ENCODE measurements around the gene SSR4.
A peak's percentile ranks its signal among the peaks of the same experiment; 100 is the strongest.

Gene SSR4

DNA sequence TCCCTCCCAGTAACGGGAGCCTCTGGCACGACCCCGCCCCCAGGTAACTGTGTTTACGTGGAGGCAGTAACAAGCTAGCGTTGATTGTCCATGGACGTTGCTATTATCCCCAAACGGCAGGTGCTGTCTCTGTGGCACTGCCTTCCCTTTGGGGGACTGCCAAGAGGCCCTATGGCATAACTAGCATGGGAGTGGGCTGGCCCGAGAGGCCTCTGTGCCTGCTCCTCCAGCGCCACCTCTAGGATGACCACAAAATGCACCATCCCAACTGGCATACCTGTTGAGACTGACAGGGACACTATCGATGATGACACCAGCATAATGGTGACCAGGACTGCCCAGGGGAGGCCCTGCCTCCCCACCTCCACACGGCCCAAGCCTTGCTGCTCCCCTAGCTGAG lies 12.2 kb upstream of the SSR4 start:
- DNase-seq, result peak; percentile 93

DNA sequence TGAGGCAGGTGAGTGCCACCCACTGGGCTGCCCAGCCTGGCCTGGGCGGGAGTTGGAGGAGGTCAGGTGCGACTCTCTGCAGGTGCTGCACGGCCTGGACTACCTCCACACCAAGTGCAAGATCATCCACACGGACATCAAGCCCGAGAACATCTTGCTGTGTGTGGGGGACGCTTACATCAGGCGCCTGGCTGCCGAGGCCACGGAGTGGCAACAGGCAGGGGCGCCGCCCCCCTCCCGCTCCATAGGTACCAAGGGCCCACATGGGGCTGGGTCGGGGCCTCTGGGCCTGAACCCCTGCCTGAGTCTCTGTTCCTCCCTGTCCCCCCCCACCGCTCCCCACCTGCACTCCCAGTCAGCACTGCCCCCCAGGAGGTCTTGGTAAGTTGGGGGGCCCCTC lies 11.6 kb upstream of the SSR4 start:
- no peak for DNase-seq

DNA sequence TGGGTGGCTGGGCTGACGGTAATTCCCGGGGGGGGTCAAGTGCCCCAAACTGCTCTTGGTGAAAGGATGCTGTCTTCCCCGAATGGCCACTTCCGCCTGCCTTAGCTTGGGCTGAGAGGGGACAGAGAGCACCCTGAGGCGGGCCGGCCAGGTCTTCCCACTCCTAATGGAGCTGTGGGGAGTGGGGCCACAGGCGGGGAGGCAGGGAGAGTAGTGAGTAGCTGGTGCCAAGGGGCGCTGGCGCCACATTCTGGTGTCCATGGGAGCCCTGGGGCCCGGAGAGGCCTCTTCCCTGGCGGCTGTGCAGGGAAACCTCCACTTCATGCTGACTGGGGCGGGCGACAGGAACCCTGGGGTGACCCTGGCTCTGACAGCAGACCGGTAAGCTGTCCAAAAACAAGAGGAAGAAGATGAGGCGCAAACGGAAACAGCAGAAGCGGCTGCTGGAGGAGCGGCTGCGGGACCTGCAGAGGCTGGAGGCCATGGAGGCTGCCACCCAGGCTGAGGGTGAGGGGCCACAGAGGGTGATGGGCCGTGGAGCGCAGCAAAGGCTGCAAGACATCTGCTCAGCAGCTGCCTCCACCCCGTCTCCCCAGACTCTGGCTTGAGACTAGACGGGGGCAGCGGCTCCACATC lies 11.0 kb upstream of the SSR4 start:
- DNase-seq, result no peak

DNA sequence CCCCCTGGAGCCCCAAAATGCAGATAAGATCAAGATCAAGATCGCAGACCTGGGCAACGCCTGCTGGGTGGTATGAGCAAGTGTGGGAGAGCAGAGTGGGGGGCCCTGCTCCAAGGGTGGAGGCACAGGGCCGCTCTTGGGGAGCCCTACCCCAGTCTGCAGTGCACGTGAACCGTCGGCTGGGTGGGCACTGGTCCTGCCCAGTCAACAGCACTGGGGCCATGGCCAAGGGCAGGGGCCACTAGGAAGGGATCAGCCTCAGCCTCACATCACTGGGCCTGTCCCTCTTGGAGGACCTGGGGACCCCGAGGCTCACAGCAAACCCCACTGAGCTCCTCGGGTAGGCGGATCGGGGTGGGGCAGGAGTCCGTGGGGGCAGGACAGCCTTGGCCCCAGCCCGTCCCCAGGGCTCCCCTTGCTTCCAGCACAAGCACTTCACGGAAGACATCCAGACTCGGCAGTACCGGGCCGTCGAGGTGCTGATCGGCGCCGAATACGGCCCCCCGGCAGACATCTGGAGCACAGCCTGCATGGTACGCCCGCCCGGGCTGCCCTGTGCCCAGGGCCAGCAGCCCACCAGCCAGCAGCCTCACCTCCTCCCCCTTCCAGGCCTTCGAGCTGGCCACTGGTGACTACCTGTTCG lies 10.0 kb upstream of the SSR4 start:
- DNase-seq, result no peak

DNA sequence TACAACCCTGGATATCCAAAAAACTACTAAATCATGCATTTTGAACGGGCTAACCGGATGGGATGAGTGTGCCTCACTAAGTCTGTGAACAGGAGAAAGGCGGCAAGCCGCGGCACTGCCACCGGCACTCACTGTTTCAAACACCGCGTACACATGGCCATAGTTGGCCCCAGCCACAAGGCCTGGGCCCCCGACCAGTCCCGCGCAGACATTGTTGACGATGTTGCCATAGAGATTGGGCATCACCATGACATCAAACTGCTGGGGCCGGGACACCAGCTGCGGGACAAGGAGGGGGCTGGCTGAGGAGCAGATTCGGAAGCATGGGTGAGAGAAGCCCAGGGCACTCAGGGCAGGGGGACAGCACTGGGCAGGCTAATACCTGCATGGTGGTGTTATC lies 7.8 kb upstream of the SSR4 start:
- DNase-seq, result no peak

DNA sequence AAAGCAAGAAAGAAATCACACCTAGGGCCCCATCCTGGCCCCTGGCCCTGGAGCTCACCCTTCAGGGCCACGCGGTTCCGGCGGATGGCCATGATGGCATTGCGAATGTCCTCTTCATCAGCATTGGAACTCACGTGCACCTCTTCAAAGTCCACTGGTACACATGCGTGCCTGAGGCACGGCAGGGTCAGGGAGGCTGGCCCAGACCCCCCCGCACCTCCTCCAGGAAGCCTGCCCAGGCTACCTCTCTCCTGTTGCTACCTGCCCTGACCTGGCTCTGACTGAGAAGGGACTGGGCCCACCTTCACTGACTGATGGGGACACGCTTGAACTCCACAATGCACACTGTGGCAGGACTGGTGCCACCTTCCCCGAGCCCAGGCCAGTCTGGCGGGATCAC lies 4.8 kb upstream of the SSR4 start:
- DNase-seq, result no peak

DNA sequence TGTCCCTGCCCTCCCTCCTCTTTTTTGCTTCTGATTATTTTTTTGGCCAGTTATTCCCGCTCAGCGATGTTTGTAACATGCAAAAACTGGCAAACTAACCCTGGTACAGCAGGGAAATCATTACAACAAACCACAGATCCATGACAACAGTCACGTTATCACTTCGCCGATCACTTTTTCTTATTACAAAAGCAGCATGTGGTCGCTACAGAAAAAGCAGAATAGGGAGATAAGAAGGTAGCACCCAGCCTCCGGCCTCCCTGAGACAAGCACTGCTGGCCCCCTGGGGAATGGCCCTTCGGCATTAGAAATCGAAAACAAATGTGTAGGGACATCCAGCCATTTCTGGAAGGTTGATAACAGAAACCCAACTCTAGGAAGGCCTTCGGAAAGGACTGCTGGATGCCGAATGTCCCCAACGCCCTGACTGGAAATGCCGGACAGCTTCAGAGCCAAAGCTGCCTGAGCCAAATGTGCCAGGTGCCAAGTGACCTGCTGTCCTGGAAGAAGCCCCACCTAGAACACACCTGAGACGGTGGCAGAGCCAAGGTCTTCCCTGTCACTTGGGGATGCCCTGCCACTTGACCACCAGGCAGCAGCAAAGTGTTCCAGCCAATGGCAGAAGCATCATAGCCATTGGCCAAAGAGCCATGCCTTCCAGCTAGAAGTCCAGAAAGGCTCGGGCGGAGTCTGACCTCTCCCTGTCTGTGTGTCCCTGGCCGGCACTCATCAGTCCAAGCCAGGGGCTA lies 3.2 kb upstream of the SSR4 start:
- DNase-seq, result no peak

DNA sequence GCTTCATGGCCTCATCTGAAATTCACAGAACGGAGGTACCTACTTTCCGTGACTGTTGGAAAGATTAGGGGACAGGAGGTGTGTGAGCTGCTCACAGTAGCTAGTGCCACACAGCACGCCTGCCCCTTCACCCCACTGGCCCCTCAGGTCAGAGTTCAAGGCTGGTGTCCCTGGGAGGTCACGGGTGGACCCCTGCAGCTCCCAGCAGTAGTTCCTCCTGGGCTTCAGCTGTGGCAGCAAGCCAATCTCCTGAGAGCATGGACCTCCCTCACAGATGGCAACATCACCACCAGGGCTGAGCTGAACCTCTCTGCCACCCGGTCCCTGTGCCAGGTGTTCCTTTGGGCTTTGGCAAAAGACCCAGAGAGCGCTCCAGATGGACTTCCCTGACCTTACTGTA lies 2.1 kb upstream of the SSR4 start:
- DNase-seq, result peak; percentile 47

DNA sequence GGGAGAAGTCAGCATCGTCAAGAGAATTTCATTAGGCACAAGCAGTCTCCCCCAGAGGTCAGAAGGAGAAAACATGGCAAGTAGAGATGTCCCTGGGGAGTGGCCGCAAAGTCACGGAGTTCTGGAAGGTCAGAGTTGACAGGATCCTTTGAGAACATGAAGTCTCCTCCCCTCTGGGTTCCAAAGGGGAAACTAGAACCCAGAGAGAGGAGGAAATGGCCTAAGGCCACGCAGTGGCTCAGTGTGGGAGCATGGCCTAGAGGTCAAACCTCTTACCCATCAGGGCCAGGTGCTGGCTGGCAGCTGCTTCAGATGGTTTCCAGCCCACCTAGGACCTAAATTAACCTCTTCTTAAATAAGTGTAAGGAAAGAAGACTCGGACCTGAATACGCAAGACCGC lies 1.2 kb upstream of the SSR4 start:
- DNase-seq, result no peak

DNA sequence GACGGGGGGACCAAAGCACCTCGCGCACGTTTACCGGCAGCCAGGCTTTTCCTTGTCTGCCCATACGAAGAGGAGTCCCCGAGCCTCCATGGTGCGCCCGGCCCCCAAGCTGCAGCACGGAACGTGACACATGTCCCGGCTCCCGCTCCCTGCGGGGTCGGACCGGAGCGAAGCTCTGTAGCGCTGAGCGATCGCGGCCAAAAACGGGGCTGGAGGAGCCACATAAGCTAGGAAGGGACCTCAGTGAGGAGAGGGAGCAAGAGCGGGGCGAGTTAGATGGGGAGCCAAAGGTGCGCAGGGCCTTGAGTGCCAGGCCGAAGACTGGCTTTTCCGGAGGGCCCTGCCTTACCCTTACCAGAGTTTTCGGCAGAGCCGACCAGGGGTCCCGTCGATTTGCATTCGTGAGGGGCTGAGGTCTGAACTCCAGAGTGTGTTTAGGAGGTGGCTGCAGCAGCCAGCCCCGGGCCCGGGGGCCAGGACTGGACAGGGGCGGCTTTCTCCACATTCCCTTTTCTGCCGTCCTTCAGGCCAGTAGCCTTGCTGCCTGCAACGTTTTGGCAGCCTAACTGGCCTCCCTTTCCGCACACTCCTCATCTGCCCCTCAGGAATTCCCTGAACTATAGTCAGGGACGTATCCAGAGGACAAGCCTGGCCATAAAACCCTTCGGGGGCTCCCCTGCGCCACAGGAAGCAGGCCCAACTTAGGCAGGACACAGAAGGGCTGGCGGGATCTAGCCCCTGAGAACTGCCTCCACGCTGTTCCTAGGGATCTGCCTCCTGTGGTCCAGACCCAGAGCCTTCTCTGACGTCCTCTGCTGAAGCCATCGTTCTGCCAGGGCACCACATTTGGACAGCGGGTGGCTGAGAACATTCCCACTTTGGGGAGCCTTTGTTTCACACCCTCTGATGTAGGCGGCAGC lies 689 bp downstream of the SSR4 start:
- no peak for DNase-seq

DNA sequence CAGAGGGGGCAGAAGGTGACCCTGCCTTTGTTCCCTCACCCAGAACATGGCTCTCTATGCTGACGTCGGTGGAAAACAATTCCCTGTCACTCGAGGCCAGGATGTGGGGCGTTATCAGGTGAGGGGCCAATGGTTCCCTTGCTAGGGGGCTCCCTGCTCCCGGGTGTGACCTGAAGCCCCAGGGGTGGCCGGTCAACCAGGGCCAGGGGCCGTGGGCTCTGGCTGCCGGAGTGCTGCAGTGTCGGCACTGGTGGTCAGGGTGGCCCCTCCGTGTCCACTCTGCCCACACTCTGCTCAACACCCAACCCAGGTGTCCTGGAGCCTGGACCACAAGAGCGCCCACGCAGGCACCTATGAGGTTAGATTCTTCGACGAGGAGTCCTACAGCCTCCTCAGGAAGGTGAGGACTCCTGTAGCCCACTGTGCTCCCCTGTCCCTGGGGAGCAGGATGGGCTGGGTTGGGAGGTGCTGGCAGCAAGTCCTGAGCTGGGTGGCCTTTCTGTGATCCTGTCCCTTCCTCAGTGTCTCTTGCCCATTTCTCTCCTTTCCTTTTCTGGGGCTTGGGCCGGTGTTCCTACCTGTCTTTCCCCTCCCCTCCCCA lies 3.0 kb downstream of the SSR4 start:
- no peak for DNase-seq

DNA sequence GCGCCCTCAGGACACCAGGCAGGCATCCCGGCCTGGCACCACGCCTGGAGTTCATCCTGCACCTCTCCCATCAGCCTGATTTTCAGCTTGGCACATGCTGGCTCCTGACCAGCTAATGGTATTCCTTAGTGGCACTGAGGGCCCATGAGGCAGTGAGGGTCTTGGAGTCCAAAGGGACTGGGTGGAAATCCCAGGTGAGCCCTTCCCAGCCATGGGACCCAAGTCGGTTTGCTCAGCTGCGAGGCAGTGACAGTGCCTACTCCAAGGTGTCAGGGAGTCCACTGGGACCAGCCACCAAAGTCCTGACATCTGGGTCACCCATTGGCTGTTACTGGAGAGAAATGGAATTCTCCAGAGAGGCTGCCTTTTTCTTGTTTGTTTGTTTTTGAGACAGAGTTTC lies 4.9 kb downstream of the SSR4 start:
- no peak for DNase-seq

DNA sequence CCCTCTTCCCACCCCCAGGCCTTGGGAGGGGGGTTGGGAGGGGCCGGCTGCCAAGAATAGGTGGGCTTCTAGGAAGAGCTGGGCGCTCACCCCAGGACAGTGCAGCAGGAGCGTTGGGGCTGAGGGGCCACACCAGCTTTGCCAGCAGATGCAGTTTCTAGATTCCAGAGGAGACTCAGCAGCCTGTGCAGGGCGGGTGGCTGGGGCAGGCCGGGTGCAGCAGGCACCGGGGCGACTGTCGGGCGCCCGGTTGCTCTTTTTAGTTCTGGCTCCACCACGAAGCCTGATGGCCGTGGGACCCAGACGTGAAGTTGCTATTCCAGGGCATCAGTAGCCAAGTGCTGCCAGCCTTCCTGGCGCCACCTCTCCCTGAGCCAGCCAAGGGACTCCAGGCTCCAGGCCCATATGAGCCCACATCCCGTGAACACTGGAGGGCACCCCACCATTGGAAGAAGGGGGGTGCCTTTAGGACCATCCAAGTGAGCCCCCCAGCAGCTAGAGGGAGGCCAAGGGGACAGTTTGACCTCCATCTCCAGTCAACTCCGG lies 5.8 kb downstream of the SSR4 start:
- no peak for DNase-seq

DNA sequence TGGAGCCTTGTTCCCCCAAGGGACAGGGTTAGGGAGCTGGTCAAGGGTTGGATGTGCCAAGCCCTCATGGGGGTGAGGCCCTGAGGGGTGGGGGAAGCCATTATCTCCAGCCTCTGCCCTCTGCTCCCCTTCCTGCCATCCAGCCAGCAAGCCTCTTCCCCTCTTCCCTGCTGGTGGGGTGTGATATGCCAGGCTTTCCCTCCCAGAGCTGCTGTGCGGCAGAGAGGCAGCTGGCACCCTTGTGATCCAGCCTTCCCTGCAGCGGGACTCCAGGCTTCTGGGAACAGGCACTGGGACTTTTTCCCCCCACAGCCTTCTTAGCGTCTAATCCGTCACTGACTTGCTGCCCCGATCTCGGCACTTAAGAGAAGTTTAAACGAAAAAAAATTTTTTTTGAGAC lies 6.3 kb downstream of the SSR4 start:
- DNase-seq, result peak; percentile 16

DNA sequence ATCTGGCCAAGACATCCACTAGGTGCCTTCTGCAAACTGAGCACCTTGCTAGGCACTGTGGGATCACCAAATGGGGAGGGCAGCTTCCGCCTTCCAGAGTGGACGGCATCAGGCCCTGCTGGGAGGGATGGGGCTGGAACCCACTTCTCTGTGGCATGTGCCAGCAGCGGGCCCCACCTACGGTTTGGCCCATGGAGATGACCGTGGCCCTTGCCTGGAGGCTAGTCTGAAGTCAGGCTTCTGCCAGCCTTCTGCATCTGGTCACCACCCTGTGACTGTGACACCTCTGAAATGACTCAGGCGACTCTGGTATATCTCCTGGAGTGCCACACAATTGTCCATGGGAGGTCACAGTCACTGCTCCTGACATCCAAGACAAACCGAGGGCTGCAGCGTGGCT lies 7.2 kb downstream of the SSR4 start:
- no peak for DNase-seq

DNA sequence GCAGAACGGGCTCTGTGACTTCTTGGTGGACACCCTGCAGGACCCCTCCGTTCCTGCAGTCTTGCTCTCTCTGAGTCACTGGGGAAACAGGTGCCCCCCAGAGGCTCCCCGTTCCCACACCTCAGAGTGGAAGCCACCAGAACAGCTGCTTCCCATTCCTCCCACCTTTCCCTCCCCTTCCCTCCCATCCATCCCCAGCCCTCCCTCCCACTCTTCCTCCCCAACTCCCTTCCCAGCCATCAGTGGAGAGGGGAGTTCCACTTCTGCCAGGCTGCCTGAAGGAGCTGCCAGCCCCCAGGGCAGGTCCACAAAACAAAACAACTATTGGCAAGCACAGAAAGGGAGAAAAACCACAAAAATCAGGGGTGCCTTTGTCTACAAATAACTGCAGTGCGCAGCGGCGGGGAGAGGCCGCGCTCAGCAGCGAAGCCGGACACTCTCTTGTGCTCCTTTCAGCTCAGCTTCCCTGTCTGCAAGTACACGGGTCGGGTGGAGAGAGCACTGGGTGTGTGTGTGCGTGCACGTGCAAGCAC lies 8.1 kb downstream of the SSR4 start:
- DNase-seq, result no peak

DNA sequence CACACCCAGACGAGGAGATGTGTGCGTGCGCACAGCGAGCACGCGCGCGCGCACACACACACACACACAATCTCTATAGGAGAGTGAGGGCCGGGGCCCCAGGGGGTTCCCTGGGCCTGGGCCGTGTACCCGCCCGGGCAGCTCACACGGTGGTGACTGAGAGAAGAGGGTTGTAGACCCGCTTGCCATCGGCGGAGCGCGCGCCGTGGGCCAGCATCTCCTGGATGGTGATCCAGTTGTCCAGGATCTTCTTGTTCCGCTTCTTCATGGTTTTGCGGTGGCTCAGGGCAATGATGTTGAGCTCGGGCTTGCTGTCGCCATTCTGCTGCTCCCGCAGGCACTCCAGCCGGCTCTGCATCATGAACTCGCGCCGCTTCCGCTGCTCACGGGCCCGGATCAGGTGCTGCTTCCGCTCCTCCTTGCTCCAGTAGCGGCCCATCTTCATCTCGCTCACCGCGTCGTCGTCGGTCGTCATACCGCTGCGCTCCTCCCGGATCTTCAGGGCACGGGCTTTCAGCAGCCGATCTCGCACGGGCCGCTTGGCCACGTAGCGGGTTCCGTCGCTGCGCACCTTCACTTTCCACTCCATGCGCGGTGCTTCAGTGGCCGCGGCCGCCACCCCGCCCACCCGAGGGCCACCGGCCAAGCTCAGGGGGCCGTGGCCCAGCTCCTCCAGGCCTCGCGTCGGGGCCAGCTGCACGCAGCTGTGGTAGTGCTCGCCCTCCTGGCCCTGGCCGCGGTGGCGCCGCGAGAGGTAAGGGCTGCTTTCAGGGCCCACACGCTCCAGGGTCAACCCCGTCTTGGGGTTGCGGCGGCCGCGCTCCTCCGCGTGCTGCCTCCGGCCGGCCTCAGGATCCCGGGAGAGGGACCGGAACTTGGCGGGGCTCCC lies 9.0 kb downstream of the SSR4 start:
- no peak for DNase-seq

DNA sequence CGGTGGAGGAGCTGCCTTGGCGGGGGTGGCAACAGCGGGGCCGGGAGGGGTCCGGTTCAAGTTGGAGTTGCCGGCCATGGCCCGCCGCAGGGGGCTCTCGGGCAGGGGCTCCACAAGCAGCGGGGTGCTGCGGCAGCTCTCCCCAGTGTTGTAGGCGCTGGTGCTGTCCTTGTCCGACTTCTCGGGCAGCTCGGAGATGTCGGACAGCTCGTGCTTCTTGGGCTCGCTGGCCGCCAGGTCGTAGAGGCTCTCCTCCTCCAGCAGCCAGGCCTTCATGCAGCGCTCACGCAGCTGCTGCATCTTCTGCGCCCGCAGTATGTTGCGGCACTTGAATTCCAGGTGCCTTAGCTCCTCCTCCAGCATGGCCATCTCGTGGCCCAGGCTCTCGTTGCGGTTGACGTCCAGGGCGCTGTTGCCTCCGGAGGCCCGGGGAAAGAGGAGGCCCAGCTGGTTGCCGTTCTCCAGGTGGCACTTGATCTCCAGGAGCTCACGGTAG lies 9.7 kb downstream of the SSR4 start:
- no peak for DNase-seq

DNA sequence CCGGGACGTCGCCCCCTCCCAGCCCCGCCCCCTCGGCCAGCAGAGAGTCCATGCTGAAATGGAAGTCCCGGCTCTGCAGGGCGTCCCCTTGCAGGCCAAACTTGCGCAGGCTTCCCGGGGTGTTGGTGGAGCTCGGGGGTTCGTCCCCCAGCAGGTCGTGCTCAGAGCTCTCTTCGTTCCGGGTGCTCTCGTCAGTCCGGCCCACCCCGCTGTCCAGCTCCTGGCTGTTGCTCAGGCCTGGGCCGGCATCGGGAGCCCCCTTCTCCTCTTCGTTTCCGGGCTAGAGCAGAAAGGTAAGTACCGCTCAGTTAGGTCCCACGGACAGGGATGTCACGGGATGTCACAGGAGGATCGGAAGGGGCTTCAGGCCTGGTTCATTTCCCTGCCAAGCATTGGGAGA lies 10.2 kb downstream of the SSR4 start:
- DNase-seq, result no peak

DNA sequence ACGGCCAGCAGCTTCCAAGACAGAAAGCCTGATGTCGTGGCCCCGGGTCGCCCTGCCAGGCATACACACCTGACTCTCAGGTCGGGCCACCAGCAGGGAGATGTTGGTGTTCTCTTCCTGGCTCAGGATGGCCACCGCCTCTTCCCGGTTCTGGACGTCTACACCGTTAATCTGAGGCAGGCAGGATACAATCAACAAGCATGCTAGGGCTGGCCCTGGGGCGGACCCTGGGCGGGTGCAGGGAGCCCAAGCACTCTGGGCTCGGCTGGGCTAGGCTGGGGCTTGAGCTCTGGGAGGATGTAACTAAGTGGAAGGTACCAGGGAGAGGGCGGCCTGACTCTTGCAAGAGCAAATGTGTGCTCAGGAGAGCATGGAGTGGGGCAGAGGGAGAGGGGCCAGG lies 11.0 kb downstream of the SSR4 start:
- no peak for DNase-seq

DNA sequence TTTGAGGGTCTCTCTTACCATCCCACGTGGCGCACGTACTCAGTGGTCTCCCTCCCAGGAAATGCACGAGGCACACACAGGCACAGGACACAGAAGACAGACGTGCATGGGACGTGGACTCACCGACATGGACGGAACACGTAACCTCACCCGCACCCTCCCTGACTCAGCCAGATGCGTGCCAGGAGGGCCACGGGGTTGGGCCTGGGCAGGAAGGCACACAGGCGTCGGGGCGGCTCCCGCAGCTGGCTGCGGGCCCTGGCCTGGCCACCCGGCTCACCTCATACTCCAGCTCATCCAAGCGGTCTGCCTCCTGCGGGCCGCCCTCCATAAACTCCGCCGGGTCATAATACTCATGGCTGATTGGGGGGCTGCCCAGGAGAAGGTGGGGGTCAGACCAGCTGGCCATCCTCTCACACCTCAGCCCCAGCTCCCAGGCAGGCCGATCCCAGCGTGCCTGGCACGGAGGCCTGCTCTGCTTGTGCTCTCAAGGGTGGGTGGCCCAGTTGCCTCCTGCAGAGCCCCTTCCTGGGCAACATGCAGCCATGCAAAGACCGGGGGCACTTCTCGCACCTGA lies 12.6 kb downstream of the SSR4 start:
- DNase-seq, result no peak

All from NCI-H1694 (cell line).